Lower leg skin (tissue), 4 donors: ENCODE results near the gene BMP2K. TPM values are rescaled to one million over a fixed set of nuclear protein-coding genes. Genes with fewer than 3 reads are reported as not detected.

Experiments
- DNase-seq, 2 donors: peaks; one replicate each; pipeline ENCODE4 v3.0.0-alpha.2; 2019; ENCODE audit warnings: low spot score in 2 of 2
- H3K4me3 ChIP-seq: fragments of 200-600 bp; sonication (generic); 2 replicates; pipeline ENCODE4 v1.5.1; 2017; ENCODE audit warnings: mild to moderate bottlenecking, low read depth; ENCODE audit not compliant: poor library complexity, severe bottlenecking
- CTCF ChIP-seq, 3 donors: fragments of 450-650 bp; IDR thresholded peaks; one replicate each; pipeline ENCODE4 v1.5.1; 2016; ENCODE audit warnings: antibody characterized with exemption in 3 of 3, mild to moderate bottlenecking in 3 of 3, moderate library complexity in 2 of 3
- POLR2A ChIP-seq, 2 donors: fragments of 450-650 bp; IDR thresholded peaks; one replicate each; pipeline ENCODE4 v1.6.1; 2016 to 2017; ENCODE audit warnings: antibody characterized with exemption in 2 of 2, mild to moderate bottlenecking in 1 of 2, moderate library complexity in 1 of 2
- WGBS, 2 donors: methylation state at CpG; one replicate each; pipeline ENCODE4 v1.1.5; 2018; 5-methylcytosine and 5-hydroxymethylcytosine counted together
- intact Hi-C: fragments of 100-400 bp; cut with DNase I; formaldehyde crosslinking; loops from one replicate; pipeline ENCODE4 v1.15.0; 2023; ENCODE audit warnings: low total_unique reads
- total RNA-seq, 4 donors: library from RNA; depleted of rRNA; stranded (reverse); fragments of >200 nt; gene quantifications; one replicate each; pipeline ENCODE4 v1.1.0, GENCODE V29; 2016

Gene BMP2K
- total RNA-seq, 4 donors from 2014 or later: 19.0 to 31.4 (median 25.8) TPM

- no peak overlapping the region for H3K4me3 ChIP-seq
- intact Hi-C loops: no loop called here
- TF ChIP-seq POLR2A (IDR thresholded peaks at IDR 0.05) (no peak), CTCF (IDR thresholded peaks at IDR 0.05) (no peak)
- no peak for DNase-seq
- WGBS, 2 donors: 62 to 67% methylated on average over 1 of the region's 1 CpG
Measured at GRCh38 chr4:78944381-78944780, 168.2 kb downstream of the BMP2K start.

GRCh38 chr4:78945651-78946179 is 169.6 kb downstream of the BMP2K start:
- intact Hi-C loops: no loop called here
- 77 to 85% methylated on average over 3 of the region's 3 CpGs for WGBS, 2 donors
- TF ChIP-seq CTCF (IDR thresholded peaks at IDR 0.05): no peak
- no peak for TF ChIP-seq POLR2A (IDR thresholded peaks at IDR 0.05)
- DNase-seq: no peak
- H3K4me3 ChIP-seq: no peak overlapping the region

GRCh38 chr4:78949735-78950134 is 173.6 kb downstream of the BMP2K start:
- WGBS, 2 donors: 80 to 93% methylated on average over 1 of the region's 1 CpG
- intact Hi-C loops: loop anchor here (5.0 kb wide), 1 partner anchor 1268 kb away; no protein-coding TSS in a partner anchor
- no peak for TF ChIP-seq POLR2A (IDR thresholded peaks at IDR 0.05)
- TF ChIP-seq CTCF (IDR thresholded peaks at IDR 0.05): no peak
- no peak for DNase-seq
- no peak overlapping the region for H3K4me3 ChIP-seq

- no peak for DNase-seq
- H3K4me3 ChIP-seq: no peak overlapping the region
- 63 to 68% methylated on average over 3 of the region's 3 CpGs for WGBS, 2 donors
- TF ChIP-seq POLR2A (IDR thresholded peaks at IDR 0.05) (no peak), CTCF (IDR thresholded peaks at IDR 0.05) (peak in 1 of 3 donors; percentile 44)
- intact Hi-C loops: loop anchor here (5.0 kb wide), 1 partner anchor 1265 kb away; no protein-coding TSS in a partner anchor
Measured at GRCh38 chr4:78951862-78952472, 175.8 kb downstream of the BMP2K start.

- H3K4me3 ChIP-seq: no peak overlapping the region
- TF ChIP-seq CTCF (IDR thresholded peaks at IDR 0.05) (no peak), POLR2A (IDR thresholded peaks at IDR 0.05) (no peak)
- no peak for DNase-seq
- WGBS, 2 donors: 85 to 95% methylated on average over 5 of the region's 5 CpGs
- intact Hi-C loops: loop anchor here (5.0 kb wide), 1 partner anchor 1264 kb away; no protein-coding TSS in a partner anchor
Measured at GRCh38 chr4:78953231-78953630, 177.1 kb downstream of the BMP2K start.
